Muscle layer of duodenum (tissue), 2 donors: ENCODE results near the gene FMNL2.

ENCODE experiments used
- H3K27ac ChIP-seq: one replicate; pipeline ENCODE4 v1.7.0; 2013; ENCODE audit warnings: mild to moderate bottlenecking, low read length
- H3K27me3 ChIP-seq: one replicate; pipeline ENCODE4 v1.7.0; 2013; ENCODE audit warnings: low read depth, mild to moderate bottlenecking, control low read depth, low read length
- H3K36me3 ChIP-seq, 2 donors: one replicate each; pipeline ENCODE4 v1.7.0; 2013; ENCODE audit warnings: low read length in 2 of 2, control low read depth in 1 of 2, mild to moderate bottlenecking in 1 of 2; ENCODE audit not compliant: insufficient read depth in 2 of 2, control insufficient read depth in 1 of 2
- H3K4me1 ChIP-seq, 2 donors: one replicate each; pipeline ENCODE4 v1.7.0; 2013; ENCODE audit warnings: low read length in 2 of 2, mild to moderate bottlenecking in 2 of 2, control low read depth in 1 of 2, moderate library complexity in 1 of 2; ENCODE audit not compliant: insufficient read depth in 2 of 2, control insufficient read depth in 1 of 2
- H3K4me3 ChIP-seq, 2 donors: one replicate each; pipeline ENCODE4 v1.7.0; 2013; ENCODE audit warnings: low read length in 2 of 2, low read depth in 1 of 2, mild to moderate bottlenecking in 1 of 2
- H3K9me3 ChIP-seq, 2 donors: one replicate each; pipeline ENCODE4 v1.7.0; 2013; ENCODE audit warnings: low read length in 2 of 2, control low read depth in 1 of 2, mild to moderate bottlenecking in 1 of 2; ENCODE audit not compliant: control insufficient read depth in 1 of 2
- donor health status: healthy.

The FMNL2 gene

DNA sequence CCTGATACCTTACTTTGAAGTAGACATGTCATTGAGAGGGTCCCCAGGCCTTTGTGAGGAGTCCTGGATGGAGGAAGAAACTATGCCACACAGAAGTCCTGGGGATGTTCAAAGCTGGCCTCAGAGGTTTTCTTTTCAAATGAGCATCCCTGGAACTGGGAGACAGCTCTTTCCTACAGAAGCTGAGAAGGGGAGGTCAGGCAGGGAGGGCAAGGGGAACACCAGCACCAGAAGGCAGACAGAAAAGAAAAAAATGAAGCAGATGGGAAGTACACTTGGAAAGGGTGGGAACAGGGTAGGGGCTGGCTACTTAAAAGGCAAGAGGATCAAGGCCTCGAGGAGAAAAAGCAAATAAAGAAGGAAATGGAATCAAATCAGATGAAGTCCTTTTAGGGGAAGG is 120.0 kb downstream of the FMNL2 start:
- Histone ChIP-seq H3K36me3 (no peaks in the 10 kb centered on the region), H3K9me3 (no peaks in the 10 kb centered on the region), H3K27me3 (no peaks in the 10 kb centered on the region), H3K27ac (no peak overlapping the region), H3K4me1 (no peaks in the 10 kb centered on the region), H3K4me3 (no peak overlapping the region)

DNA sequence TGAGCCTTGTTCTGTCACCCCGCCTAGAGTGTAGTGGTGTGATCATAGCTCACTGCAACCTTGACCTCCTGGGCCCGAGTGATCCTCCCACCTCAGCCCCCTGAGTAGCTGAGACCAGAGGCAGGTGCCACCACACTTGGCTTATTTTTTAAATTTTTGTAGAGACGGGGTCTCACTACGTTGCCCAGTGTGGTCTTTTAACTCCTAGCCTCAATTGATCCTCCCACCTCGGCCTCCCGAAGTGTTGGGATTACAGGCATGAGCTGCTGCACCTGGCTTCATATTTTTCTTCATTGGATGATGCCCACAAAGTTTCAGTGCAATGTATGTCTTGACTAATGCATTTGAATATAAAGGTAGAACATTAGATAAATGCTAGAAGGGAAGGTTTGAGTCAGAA is 120.8 kb downstream of the FMNL2 start:
- H3K4me1 ChIP-seq, result no peaks in the 10 kb centered on the region
- H3K36me3 ChIP-seq, result no peaks in the 10 kb centered on the region
- H3K27me3 ChIP-seq, result no peaks in the 10 kb centered on the region
- no peak overlapping the region for H3K27ac ChIP-seq
- H3K9me3 ChIP-seq, result no peaks in the 10 kb centered on the region
- no peak overlapping the region for H3K4me3 ChIP-seq

DNA sequence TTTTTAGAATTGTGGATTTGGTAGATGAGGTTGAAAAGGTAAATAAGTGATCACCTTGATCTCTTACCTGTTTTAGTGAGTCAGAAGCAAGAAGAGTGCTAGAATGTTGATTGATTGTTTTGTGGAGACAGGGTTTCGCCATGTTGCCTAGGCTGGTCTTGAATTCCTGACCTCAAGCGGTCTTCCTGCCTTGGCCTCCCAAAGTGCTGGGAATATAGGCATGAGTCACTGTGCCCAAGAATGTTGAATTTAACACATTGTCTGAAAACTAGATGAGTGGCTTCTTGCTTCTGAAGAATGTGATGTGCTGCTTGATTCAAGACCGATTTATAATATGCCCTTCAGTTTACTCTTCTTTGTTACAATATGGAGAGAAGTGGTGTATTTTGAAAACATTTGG is 121.3 kb downstream of the FMNL2 start:
- H3K4me1 ChIP-seq, result no peaks in the 10 kb centered on the region
- H3K36me3 ChIP-seq, result no peaks in the 10 kb centered on the region
- no peaks in the 10 kb centered on the region for H3K27me3 ChIP-seq
- no peaks in the 10 kb centered on the region for H3K9me3 ChIP-seq
- no peak overlapping the region for H3K4me3 ChIP-seq
- H3K27ac ChIP-seq, result no peak overlapping the region

DNA sequence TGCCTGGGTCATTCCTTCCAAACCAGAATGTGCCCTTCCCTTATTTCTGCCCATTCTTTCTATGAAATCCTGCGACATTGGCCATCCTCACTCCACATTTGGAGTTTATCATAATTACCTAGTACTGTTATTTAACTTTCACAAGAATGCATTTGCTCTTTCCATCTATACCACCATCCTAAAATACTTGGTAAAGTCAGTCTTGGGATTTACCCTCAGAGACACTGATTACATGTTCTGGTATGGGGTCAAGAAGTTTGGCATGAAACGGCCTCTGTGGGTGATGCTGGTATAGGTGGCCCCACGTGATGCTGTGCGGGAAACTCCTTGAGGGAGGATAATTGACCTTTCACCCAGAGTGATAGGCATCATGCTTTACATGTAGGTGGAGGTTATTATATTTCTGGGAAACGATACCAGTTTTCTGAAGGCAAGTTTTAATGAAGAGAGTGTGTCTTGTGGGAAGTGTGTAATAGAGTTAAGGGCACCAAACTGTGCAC is 123.5 kb downstream of the FMNL2 start:
- no peak overlapping the region for H3K27ac ChIP-seq
- no peaks in the 10 kb centered on the region for H3K4me1 ChIP-seq
- no peaks in the 10 kb centered on the region for H3K27me3 ChIP-seq

DNA sequence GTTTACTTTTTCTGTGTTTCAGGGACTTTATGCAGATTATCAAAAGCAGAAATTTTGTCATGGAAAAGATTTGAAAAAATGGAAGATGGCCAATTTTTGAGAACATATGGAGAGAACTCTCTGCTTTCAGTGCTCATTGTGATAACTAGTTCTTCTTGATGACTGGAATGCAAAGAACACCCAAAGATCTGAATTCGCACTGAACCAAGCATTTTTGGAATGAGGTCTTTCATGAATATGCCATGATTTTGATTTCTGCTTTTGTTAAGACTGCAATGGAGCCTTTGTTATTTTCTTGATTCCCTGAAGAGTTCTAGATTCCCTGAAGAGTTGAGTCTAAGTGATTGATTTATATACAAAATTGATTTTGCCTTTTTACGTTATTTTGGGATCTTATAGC is 124.1 kb downstream of the FMNL2 start:
- no peaks in the 10 kb centered on the region for H3K27me3 ChIP-seq
- H3K36me3 ChIP-seq, result no peaks in the 10 kb centered on the region
- H3K4me1 ChIP-seq, result peaks cover 0 to 5% of the 10 kb centered on the region in 2 donors
- no peak overlapping the region for H3K27ac ChIP-seq
- no peaks in the 10 kb centered on the region for H3K9me3 ChIP-seq
- no peak overlapping the region for H3K4me3 ChIP-seq

More for the DNA sequence above, 123.5 kb downstream of the FMNL2 start:
- H3K36me3 ChIP-seq, result no peaks in the 10 kb centered on the region
- H3K9me3 ChIP-seq, result no peaks in the 10 kb centered on the region
- H3K4me3 ChIP-seq, result no peak overlapping the region

DNA sequence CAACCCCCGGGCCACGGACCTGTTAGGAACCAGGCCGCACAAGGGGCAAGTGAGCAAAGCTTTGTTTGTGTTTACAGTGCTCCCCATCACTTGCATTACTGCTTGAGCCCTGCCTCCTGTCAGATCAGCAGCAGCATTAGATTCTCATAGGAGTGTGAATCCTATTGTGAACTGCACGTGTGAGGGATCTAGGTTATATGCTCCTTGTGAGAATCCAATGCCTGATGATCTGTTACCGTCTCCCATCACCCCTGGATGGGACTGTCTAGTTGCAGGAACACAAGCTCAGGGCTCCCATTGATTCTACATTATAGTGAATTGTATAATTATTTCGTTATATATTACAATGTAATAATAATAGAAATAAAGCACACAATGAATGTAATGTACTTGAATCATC is 125.6 kb downstream of the FMNL2 start:
- H3K9me3 ChIP-seq, result no peaks in the 10 kb centered on the region
- H3K36me3 ChIP-seq, result no peaks in the 10 kb centered on the region
- no peak overlapping the region for H3K4me3 ChIP-seq
- peaks cover 0 to 10% of the 10 kb centered on the region in 2 donors for H3K4me1 ChIP-seq
- H3K27me3 ChIP-seq, result no peaks in the 10 kb centered on the region
- no peak overlapping the region for H3K27ac ChIP-seq

DNA sequence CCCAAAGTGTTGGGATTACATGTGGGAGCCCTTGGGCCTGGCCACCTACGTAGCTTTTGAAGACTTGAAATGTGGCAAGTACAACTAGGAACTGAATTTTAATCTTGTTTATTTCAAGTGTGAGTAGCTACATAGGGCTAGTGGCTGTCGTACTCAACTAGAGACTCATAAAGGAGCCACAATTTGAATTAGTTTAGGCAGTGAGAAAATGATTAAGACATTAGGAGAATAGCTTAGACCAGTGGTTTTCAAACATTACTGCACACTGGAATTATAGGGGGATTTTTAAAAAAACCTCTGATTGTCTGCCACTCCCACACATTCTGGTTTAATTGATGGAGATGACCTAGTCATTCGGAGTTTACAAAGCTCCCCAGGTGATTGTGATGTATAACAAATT is 127.1 kb downstream of the FMNL2 start:
- Histone ChIP-seq H3K36me3 (no peaks in the 10 kb centered on the region), H3K9me3 (no peaks in the 10 kb centered on the region), H3K27me3 (no peaks in the 10 kb centered on the region), H3K4me3 (no peak overlapping the region), H3K4me1 (peaks cover 0 to 22% of the 10 kb centered on the region in 2 donors), H3K27ac (no peak overlapping the region)

DNA sequence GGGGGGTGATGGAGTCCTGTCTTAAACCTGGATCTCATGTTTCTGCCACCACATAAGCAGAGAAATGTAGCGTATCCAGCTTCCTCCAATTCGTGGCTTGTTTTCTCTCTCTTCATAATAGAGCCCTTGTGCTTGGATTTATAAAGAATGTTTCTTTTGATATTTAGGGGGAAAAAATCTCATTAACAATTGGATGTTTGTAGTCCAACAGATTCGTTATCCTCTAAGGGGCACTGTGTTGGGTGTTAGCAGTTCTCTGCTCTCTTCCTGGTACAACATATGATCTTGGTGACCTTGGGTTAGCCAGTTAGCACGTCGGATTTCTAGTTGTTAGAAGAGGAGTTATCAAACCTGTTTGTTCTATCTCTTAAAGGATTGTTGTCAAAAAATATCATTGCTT is 127.8 kb downstream of the FMNL2 start:
- H3K9me3 ChIP-seq, result no peaks in the 10 kb centered on the region
- H3K4me3 ChIP-seq, result no peak overlapping the region
- peaks cover 0 to 29% of the 10 kb centered on the region in 2 donors for H3K4me1 ChIP-seq
- H3K27me3 ChIP-seq, result no peaks in the 10 kb centered on the region
- H3K27ac ChIP-seq, result no peak overlapping the region
- no peaks in the 10 kb centered on the region for H3K36me3 ChIP-seq

DNA sequence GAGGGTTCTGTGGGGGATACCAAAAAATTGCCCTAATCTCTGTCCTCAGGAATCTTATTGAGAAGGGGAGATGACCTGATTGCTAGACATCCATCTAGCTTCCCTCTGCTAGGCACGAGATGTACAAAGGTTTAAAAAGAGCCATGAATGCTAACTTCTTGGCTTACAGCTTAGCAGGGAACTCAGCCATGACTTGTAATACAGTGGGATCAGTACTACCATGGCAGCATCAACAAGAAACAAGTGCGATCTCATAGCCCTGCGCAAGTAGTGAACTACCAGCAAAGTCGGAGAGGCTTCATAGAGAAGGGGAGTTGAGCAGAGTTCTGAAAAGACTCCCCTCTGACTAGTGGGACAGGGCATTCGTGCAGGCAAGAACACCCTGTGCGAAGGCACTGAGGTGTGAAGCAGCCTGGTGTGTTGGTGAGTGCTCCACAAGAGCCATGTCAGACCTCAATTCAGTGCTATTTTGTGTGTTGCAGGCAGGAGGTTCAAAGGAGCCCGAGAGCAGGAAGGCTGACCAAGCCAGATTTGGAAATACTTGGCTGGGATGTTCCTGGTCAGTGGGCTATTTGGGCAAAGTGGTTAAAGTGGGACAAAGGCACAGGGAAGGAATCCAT is 130.0 kb downstream of the FMNL2 start:
- no peaks in the 10 kb centered on the region for H3K36me3 ChIP-seq
- no peaks in the 10 kb centered on the region for H3K27me3 ChIP-seq
- H3K9me3 ChIP-seq, result no peaks in the 10 kb centered on the region
- no peak overlapping the region for H3K27ac ChIP-seq
- no peak overlapping the region for H3K4me3 ChIP-seq
- peaks cover 7 to 47% of the 10 kb centered on the region in 2 donors for H3K4me1 ChIP-seq

DNA sequence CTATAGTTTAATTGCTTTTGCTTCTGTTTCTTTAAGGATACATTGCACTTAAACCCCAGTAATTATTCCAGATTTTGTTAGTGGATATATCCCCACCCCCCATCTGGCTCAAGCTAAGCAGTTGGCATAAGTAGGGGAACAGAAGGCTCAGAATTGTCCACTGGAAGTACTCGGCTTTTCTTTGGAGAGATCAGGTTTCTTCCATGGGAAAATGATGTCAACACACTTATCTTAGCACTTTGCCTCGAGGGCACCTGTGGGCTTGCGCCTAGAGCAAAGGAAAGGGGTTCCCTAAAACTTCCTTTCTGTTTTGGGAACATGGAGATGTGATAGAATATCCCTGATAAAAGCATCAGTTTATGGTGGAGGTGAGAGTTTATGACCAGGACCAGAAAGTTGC is 130.6 kb downstream of the FMNL2 start:
- H3K9me3 ChIP-seq, result no peaks in the 10 kb centered on the region
- no peaks in the 10 kb centered on the region for H3K27me3 ChIP-seq
- no peak overlapping the region for H3K27ac ChIP-seq
- H3K4me1 ChIP-seq, result peaks cover 7 to 47% of the 10 kb centered on the region in 2 donors
- H3K36me3 ChIP-seq, result no peaks in the 10 kb centered on the region
- no peak overlapping the region for H3K4me3 ChIP-seq

DNA sequence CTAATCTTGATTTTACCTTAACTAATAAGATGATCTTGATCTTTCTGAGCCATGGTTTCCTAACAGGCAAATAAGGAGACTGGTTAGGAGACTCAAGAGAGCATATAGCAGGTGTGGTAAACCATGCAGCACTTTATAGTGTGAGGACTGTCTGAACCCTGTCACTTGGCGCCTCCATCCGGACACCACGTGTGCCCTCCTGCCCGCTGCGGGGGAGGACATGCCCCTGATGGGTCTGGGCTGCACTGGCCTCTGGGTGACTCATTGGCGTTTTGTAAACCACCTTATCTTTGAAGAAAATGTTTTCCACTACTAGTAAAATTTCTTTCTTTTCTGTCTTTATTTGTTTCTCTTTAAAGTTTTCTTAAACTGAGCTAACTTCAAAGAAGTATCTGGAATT is 131.1 kb downstream of the FMNL2 start:
- Histone ChIP-seq H3K4me1 (peaks cover 12 to 51% of the 10 kb centered on the region in 2 donors), H3K27me3 (no peaks in the 10 kb centered on the region), H3K36me3 (no peaks in the 10 kb centered on the region), H3K27ac (no peak overlapping the region), H3K9me3 (no peaks in the 10 kb centered on the region), H3K4me3 (no peak overlapping the region)
